ENCODE measurements around the gene ARL2BP.
"Not testable (repeated sequence)": the region's sequence is repeated elsewhere in the genome, so short reads cannot be mapped to it uniquely, and the experiment has no call there.

Gene ARL2BP

DNA sequence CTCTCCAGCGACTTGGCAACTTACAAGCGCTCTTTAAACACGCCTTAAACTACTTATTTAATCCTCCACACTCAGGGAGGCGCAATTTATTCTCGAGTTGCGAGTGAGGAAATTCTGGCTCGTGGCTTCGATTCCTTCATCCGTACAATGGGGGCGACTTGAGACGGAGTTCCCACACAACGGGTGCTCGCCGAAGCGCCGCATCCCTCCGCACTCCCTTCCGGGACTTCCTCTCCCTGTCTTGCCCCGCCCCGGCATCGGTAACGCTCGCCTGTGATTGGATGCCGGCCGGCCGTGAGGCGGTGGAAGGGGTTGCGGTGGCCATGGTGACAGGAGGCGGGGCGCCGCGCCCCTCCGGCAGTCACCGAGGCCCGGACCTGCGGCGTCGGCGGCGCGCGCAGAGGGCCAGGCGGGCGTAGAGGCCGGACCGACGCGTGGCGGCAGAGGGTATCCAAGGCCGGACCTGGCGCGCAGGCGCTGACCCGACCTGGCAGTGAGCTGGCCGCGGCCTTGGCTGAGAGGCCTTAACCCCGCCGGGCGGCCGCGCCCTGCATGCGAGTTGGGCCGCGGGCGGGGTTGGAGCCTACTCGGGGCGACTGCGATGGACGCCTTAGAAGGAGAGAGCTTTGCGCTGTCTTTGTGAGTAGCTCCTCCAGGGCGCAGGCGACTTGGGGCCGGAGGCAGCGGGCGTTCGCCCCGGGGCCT lies at the start of gene ARL2BP:
TSS of gene ARL2BP (plus strand) at position 493 of the 705 bp plus-strand sequence. CDS start at position 602, 109 bp downstream.
- peak; percentile 94 to 96 for DNase-seq (ENCODE audit: low read depth in 2 of 2)

DNA sequence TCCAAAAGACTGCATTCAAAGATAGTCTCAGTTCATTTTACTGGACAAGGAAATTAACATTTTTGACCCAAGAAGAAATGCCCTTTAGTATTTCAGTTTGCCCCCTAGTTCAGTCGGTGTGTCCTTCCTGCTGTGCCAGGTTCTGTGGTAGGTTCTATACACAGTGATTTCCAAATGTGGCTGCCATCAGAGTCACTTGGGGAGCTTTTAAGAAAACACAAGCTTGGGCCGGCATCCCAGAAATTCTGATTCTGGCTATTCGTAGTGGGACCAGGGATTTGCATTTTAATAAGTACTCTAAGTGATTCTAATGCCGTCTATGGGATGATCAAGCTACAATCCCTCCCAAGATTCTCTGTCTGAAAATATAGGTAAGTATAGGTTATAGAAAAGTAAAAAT lies 48.8 kb upstream of the ARL2BP start:
- no peak for DNase-seq (ENCODE audit: low read depth in 2 of 2)

DNA sequence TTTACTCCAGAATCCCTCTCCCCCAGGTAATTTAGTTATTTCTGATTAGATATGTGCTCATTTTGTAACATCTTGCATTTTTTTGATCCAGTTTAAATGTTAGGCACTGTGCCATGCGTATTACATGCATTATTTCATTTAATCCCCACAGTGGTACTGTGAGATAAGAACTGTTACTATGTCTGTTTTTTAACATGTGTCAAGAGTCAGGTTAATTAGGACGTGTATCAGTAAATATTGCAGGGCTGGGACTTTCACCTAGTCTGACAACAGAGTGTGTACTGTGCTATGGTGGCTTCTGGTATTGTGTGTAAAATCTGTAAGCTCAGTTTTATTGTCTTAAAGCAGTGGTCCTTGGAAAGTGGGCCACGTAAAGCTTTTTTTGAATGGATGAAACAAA lies 48.3 kb upstream of the ARL2BP start:
- no peak for DNase-seq (ENCODE audit: low read depth in 2 of 2)

DNA sequence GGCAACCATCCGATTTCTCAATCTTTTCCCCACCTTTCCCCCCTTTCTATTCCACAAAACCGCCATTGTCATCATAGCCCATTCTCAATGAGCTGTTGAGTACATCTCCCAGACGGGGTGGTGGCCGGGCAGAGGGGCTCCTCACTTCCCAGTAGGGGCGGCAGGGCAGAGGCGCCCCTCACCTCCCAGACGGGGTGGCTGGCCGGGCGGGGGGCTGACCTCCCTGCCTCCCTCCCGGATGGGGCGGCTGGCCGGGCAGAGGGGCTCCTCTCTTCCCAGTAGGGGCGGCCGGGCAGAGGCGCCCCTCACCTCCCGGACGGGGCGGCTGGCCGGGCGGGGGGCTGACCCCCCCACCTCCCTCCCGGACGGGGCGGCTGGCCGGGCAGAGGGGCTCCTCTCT lies 44.7 kb upstream of the ARL2BP start:
- not testable (repeated sequence) for DNase-seq (ENCODE audit: low read depth in 2 of 2)

DNA sequence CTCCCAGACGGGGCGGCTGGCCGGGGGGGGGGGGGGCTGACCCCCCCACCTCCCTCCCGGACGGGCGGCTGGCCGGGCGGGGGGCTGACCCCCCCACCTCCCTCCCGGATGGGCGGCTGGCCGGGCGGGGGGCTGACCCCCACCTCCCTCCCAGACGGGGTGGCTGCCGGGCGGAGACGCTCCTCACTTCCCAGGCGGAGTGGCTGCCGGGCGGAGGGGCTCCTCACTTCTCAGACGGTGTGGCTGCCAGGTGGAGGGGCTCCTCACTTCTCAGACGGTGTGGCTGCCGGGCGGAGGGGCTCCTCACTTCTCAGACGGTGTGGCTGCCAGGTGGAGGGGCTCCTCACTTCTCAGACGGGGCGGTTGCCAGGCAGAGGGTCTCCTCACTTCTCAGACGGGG lies 44.1 kb upstream of the ARL2BP start:
- DNase-seq (ENCODE audit: low read depth in 2 of 2) = not testable (repeated sequence)

DNA sequence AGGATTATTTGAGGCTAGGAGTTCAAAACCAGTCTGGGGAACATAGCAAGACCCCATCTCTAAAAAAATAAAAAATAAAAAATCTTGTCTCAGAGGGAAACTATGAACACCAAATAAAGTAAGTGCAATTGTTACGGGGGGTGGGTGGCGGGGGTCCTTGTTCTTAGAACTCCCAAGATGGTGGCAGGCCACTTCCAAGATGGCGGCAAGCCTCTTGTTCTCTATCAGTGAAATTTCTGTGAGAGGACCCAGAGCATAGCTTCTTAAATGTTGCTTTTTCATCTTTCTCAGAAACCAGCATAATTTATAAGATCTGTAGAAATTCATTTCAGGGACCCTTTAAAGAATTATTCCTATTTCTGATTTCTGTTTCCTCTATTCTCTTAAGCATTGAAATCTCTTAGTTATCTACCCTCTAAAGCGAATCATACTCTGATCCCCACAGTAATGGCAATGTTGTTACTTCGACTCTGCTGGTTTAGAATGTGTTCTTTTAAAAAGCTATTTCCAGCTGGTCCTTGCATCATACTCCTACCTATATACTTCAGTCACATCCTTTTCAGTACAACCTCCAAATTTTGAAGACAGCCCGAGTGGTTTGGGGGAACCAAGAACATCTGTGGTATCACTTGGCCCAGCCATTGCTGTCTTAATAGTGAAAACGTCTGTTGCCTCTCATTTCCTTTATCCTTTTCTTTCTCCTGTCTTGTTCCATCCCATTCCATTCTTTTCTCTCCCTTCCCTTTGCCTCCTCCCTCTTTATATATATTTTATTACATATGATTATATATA lies 42.8 kb upstream of the ARL2BP start:
- DNase-seq (ENCODE audit: low read depth in 2 of 2) = no peak

DNA sequence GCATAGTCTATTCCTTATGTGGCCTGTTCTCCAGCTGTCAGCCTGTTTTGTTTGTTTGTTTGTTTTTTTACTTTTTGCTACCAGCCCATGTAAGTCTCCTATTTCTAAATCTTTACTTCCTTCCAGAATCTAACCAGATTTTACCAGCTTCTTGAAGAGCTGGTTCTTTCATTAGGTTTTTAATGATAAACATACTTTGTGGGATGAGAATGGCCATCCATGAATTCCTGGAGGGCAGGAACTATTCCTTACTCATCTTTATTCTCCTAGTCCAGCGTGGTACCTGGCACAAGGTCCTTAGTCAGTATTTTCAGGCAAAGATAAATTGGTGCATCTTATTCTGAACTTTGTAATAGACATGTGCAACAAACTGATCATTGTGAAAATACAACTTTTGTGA lies 41.6 kb upstream of the ARL2BP start:
- DNase-seq (ENCODE audit: low read depth in 2 of 2) = no peak

DNA sequence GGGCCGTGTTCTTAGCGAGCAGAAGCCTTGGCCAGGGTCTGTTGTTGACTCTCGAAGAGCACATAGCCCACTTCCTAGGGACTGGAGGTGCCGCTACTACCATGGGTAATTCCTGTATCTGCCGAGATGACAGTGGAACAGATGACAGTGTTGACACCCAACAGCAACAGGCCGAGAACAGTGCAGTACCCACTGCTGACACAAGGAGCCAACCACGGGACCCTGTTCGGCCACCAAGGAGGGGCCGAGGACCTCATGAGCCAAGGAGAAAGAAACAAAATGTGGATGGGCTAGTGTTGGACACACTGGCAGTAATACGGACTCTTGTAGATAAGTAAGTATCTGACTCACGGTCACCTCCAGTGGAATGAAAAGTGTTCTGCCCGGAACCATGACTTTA lies 40.4 kb upstream of the ARL2BP start:
- DNase-seq (ENCODE audit: low read depth in 2 of 2) = no peak

DNA sequence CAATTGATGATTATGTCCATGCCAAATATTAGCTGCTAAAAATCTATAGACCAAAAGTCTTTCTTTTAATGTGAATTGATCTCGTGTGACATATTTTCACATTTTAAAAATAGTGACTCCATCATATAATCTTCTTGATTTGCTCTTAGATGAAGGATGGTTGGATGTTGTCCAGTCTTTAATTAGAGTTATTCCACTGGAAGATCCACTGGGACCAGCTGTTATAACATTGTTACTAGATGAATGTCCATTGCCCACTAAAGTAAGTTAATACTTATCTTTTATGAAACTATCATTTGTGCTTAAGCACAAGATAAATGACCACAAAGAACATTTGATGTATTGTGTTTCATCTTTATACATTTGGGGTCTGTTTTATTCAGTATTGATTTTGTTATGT lies 36.1 kb upstream of the ARL2BP start:
- DNase-seq (ENCODE audit: low read depth in 2 of 2) = no peak

DNA sequence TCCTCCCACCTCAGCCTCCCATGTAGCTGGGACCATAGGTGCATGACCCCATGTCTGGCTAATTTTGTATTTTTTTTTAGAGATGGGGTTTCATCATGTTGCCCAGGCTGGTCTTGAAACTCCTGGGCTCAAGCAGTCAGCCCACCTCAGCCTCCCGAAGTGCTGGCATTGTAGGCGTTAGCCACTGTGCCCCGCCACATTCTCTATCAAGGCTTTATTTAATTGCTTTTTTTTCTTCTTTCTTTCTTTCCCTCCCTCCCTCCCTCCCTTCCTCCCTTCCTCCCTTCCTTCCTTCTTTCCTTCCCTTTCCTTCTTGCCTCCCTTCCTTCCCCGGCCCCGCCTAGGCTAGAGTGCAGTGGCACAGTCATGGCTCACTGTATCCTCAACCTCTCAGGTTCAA lies 35.3 kb upstream of the ARL2BP start:
- DNase-seq (ENCODE audit: low read depth in 2 of 2) = no peak

DNA sequence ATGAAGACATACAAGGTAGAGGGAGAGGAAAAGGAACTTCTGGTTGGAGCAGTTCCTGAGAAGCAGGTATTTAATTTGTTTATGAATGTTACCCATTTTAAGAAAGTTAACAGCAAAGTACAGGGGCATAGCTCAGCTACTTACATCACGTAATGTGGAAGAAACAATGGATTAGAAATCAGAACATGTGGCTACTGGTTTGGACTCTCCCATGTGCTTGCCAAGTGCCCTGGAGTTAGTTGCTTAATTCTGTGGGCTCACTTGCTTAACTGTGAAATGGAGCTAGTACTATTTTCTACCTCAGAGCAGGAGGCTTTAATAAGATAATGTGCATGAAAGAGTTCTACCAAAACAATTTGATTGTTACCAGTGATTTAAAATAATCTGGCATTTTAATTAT lies 31.6 kb upstream of the ARL2BP start:
- DNase-seq (ENCODE audit: low read depth in 2 of 2) = no peak

DNA sequence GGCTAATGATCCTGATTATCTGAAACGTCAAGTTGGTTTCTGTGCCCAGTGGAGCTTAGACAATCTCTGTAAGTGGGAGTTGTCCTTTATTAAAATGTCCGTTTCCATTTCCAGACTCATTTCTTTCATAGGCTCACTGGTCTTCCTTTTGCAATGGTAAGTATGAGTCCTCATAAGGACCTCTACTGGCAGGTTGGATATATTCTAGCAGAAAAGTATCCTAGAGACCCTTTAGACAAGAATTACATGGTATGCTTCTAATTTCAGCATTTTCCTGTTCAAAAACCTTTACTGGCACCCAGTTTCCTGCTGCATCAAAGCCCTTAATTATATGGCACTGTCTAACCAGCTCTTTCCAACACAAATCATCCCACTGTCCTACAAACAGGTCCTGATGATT lies 28.1 kb upstream of the ARL2BP start:
- DNase-seq (ENCODE audit: low read depth in 2 of 2) = no peak

DNA sequence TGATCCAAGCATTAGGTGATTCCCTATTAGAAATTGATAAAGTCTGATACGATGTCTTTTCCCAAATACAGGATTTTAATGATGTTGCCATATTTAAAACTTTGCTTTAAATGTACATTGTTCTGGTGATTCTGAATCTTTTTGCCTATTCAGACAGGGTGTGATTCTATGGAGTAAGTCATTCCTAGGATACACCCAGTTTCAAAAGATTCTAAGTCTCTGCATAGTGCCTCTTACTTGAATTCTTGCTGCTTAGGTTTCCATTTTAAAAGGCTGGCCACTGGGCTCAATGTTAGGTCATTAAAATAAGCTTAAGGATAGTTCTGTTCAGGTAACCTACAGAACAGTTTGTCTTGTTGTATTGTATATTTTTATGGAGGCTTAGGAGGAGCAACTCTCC lies 22.0 kb upstream of the ARL2BP start:
- no peak for DNase-seq (ENCODE audit: low read depth in 2 of 2)

DNA sequence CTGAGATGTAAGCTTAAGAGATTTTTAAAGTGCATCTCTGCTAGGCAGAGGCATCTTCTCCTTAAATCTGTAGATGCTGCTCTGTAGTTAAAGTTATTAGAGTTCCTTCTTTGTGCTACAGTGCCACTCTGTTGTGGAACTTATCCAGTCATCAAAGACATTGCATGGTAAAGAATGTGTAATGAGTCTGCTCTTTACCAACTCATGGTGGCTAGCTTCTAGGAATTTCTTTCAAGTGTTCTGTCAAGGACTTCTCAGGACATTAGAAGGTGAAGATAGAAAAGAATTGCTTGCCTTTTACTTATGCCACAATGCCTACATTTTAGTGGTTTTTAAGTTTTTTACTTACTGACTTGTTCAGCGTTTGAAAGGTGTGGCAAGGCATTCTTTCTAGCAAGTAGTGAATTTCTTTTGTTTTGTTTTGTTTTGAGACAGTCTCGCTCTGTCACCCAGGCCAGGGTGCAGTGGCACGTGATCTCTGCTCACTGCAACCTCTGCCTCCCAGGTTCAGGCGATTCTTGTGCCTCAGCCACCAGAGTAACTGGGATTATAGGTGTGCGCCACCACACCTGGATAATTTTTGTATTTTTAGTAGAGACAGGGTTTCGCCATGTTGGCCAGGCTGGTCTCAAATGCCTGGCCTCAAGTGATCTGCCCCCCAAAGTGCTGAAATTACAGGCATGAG lies 20.3 kb upstream of the ARL2BP start:
- DNase-seq (ENCODE audit: low read depth in 2 of 2) = no peak

DNA sequence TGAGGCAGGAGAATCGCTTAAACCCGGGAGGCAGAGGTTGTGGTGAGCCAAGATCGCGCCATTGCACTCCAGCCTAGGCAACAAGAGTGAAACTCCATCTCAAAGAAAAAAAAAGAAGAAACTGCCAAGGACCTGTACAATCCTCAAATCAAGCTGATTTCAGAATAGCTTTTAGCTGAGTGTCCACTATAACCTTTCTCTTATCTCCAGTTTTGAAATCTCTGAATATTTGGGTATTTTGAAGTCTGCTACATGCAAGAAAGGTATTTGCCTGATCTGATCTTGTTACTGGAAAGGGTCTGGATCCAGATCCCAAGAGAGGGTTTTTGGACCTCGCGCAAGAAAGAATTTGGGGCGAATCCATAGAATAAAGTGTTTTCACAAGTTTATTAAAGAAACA lies 19.1 kb upstream of the ARL2BP start:
- no peak for DNase-seq (ENCODE audit: low read depth in 2 of 2)

DNA sequence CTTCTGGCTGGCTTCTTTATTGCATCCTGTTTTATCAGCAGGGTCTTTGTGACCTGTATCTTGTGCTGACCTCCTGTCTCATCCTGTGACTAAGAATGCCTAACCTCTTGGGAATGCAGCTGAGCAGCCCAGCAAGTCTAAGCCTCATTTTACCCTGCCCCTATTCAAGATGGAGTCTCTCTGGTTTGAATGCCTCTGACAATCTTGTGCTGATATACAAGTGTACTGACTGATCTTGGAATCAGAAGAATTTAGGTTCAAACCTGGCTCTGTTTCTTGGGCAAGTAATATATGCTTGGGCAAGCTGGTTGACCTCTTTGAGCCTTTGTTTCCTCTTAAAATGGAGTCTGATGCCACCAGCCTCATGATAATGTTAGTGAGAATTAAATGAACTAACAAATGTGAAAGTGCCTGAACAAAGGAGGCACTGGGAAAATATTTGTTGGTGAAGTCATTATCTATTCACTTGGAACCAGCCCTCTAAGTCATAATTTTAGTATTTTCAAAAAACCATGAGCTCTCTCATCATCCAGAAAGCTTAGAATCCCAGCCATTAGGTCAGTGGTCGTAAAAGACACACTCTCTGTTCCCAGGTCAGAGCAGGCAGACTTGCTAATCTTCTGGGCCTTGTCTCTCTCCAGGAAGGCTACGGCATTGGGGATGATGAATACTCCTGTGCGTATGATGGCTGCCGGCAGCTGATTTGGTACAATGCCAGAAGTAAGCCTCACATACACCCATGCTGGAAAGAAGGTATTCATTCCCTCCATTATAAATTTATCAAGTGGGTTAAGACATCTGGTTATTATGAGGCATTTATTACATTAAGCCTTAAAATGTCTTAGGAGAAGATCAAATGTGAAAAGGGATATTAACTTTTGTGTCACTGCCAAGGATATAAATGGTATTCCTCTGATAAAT lies 18.1 kb upstream of the ARL2BP start:
- no peak for DNase-seq (ENCODE audit: low read depth in 2 of 2)

DNA sequence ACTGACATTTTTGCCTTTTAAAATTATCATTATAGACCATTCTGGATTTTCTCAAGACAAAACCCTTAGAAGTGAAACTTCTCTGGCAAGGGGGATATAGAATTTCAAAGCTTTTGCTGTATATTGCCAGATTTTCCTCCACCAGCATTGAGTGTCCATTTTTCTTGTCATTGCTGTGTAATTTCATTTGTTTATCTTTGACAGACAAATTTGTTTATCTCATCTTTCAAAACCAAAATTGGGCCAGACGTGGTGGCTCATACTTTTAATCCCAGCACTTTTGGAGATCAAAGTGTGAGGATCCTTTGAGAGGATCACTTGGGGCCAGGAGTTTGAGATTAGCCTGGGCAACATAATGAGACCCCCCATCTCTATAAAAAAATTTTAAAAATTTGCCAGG lies 16.0 kb upstream of the ARL2BP start:
- DNase-seq (ENCODE audit: low read depth in 2 of 2) = no peak

DNA sequence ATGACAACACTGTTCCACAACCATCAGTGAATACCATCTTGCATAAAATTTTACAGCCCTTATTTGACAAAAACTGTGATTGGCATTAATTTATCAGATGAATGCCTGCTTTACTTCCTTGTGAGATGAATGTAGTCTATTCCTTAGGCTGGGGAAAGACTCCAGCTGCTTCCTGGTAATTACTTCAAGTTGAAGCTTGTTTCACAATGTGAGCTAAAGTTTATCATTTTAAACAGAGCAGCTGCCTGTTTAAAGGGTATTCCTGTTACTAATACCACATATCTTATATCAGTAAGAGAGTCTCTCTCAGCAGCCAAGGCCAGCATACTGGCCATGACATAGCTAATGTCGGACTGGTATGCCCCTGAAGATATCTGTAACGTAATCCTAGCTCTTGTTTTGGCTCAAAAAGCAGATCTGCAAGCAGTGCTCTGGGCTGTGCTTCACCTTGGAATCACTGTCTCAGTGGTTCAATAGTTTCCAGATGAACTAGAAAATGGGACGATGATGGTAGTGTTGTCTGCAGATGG lies 13.2 kb upstream of the ARL2BP start:
- DNase-seq (ENCODE audit: low read depth in 2 of 2) = no peak

DNA sequence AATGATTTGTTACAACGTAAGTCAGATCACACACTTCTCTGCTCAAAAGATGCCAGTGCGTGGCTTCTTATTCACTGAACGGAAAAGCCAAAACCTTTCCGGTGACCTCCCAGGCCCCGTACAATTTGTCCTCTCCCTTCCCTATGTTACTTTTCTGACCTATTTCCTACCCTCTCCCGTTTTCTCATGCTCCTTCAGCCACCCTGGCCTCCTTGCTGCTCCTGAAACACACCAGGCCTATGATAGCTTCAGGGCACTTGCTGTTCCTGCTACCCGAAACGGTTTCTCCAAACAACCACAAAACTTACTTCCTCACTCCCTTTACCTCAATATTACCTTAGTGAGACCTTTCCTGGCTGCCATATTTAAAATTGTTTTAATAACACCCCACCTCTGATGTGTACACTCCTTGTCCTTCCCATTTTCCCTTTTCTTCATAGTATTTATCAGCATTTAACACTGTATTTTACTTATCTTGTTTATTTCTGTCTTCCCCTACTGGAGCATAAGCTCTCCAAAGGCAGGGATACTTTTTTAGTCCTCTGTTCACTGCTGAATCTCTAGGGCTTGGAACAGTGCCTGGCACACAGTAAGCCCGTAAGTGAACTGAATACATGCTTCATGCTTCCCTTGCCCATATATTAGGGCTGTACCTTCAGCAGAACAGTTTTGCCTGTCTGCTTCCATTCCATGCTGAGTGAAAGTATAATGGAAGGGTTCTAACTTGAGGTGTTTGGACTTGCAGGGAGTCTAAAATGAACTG lies 10.9 kb upstream of the ARL2BP start:
- no peak for DNase-seq (ENCODE audit: low read depth in 2 of 2)

DNA sequence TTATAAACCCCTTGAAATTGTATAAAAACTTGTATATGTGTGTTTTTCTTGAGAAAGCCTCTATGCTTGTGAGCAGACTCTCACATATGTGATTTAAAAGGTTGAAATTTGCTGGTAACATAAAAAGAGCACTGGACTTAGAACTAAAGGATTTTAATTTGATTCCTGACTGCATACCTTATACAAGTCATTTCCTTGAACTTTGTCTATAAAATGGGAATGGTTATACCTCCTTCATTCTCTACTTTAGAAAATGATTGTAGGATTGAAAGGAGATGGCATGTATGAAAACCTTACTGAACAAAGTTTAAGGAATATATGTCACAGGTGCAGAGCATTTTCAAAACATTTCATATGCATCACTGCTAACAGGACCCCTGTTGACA lies 10.4 kb upstream of the ARL2BP start:
- no peak for DNase-seq (ENCODE audit: low read depth in 2 of 2)
